ENCODE data around the gene RPS23.

Gene RPS23

GRCh38 chr5:82277987-82278710 lies at the start of gene RPS23:
Gene RPS23 (minus strand): TSS chr5:82278354. CDS start chr5:82278323, 31 bp downstream.
- DNase-seq: peak; percentile 74

GRCh38 chr5:82327941-82328340 lies 49.8 kb upstream of the RPS23 start:
- no peak for DNase-seq

GRCh38 chr5:82325996-82326395 lies 47.8 kb upstream of the RPS23 start:
- no peak for DNase-seq

- DNase-seq: no peak
Observed at GRCh38 chr5:82325155-82325554, 47.0 kb upstream of the RPS23 start.

GRCh38 chr5:82320966-82321365 lies 42.8 kb upstream of the RPS23 start:
- no peak for DNase-seq

GRCh38 chr5:82319651-82320376 lies 41.7 kb upstream of the RPS23 start:
- no peak for DNase-seq

GRCh38 chr5:82319192-82319591 lies 41.0 kb upstream of the RPS23 start:
- DNase-seq: no peak

- DNase-seq: peak; percentile 0
Observed at GRCh38 chr5:82314964-82315758, 37.0 kb upstream of the RPS23 start.

DNA sequence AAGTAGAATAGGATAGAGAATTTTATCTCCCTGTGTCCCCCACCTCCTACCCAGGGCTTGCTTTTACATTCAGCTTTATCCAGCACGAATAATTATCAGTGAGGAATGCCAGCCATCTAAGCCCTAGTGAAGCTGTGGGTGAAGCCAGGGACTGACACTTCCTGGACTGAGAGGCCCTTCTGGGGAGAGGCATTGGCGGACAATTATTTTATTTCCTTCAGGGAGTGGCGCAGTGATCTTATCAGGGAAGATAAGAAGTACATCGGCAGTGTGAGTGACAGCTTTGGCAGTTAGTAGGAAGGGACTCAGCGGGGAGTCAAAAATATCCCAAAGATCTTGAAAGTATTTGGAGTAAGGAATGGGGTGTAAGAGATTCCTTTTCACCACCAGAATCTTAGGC lies 34.9 kb upstream of the RPS23 start:
- DNase-seq: no peak

DNA sequence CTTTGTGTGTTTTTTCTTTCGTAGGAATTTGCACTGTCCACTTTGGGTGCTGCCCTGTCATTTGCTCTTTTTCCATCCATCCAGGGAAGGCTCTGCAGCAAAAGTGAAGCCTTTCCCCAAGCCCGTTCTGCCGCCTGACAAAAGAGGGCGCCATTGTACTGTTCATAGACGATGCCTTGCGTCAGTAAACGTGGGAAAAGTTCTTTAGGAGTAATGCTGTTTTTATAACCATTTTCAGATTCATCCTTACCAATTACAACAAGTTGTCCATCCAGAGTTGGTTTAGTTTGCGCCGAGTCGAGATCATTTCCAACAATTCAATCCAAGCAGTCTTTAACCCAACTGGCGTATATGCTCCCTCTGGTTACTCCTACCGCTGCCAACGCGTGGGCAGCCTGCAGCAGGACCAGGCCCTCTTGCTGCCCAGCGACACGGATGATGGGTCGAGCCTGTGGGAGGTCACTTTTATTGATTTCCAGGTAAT lies 34.3 kb upstream of the RPS23 start:
- DNase-seq: peak; percentile 44

DNA sequence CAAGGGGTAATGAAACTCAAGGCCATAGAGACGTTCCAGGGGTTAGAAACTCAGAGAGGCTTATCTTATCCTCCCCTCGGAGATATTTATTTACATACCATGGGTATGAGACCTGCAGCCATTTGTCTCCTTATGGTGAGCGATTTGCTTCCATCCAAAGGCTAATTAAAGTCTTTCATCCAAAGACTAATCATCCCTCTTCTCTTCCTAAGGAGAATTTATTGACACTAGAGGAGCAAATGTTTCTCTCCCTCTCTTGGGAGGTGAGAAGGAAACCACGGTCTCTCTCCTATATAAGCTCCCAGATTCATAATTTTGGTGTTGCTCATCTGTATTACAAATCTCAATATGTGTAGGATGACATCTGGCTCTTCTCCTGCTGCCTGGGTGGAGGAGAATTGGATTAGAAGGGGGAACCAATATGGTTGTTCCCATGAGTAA lies 31.0 kb upstream of the RPS23 start:
- DNase-seq: no peak

- DNase-seq: no peak
Observed at GRCh38 chr5:82308416-82308815, 30.3 kb upstream of the RPS23 start.

GRCh38 chr5:82307451-82307850 lies 29.3 kb upstream of the RPS23 start:
- no peak for DNase-seq

DNA sequence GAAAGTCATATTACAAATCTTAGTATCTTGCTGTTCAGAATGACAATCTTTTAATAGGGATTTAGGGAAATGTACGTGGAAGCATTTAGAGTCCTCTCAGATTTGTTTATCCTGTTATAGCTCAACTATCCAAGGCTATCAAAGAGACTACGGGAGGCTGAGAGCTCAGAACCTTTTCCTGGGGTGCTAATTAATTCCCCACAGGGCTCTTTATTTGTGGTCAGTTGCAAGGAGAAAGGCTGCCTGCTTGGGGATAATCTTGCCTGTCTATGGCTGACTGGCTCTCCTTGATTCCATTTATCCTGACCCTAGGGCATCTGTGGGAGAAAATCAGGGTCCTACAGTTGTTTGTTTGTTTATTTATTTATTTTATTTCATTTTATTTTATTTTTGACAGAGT lies 28.0 kb upstream of the RPS23 start:
- DNase-seq: no peak

DNA sequence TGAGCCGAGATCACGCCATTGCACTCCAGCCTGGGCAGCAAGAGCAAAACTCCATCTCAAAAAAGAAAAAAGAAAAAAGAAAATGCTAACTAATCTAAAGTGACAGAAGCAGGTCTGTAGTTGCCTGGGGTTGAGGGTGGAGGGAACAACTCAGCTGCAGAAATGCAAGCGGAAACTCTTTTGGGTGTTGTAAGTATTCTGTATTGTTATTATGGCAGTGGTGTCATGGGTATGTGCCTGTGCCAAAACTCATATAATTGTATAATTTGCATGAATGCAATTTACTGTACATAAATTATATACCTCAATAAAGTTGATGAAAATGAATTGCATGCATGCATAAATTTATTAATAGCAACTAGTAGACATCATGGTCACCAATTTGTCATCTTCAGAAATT lies 23.0 kb upstream of the RPS23 start:
- no peak for DNase-seq

- no peak for DNase-seq
Observed at GRCh38 chr5:82298668-82299067, 20.5 kb upstream of the RPS23 start.

- DNase-seq: no peak
Observed at GRCh38 chr5:82297711-82298110, 19.6 kb upstream of the RPS23 start.

- no peak for DNase-seq
Observed at GRCh38 chr5:82296929-82297328, 18.8 kb upstream of the RPS23 start.

- DNase-seq: no peak
Observed at GRCh38 chr5:82295959-82296531, 17.9 kb upstream of the RPS23 start.

- no peak for DNase-seq
Observed at GRCh38 chr5:82295144-82295543, 17.0 kb upstream of the RPS23 start.

DNA sequence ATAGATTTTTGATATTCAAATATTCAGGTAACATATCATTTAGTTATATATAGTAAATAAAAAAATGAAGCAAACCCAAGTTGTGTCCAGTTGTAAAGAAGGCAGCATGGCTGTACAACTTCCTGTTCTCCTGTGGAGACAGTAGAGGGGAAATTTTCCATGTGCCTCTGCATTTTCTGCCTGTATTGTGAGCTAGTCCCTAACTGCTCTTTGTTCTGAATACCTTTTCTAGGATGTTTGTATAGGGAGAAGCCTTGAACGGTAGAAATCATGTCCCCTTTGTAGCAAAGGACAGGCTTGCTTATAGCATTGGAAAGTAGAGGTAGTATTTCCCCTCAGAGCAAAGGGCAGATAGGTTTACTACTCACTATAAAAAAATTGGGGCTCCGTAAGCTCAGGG lies 13.3 kb upstream of the RPS23 start:
- DNase-seq: no peak

DNA sequence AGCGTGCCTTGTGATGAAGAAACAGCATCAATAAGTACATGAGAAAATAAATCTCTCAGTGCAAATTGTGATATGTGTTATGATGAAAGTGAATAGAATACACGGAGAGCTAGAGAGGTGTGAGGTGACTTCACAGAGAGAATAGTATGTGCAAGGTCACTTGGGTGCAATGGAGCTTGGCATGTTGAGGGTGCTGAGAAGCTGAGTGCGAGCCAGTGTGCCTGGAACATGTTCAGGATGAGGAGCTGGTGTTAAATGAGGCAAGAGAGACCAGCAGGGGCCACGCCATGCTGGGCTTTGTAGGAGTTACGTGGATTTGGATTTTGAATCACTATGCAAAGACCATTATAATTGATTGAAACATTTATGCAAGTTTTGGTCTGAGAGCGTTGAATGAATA lies 12.8 kb upstream of the RPS23 start:
- DNase-seq: no peak

- no peak for DNase-seq
Observed at GRCh38 chr5:82290005-82290404, 11.9 kb upstream of the RPS23 start.
